Fibroblast of lung (primary cell): ENCODE measurements around the gene BMP7. TPM values are rescaled to one million over a fixed set of nuclear protein-coding genes. Genes with fewer than 3 reads are reported as not detected.

Experiments used
- DNase-seq, 2 donors: peaks; one replicate each; pipeline versions ENCODE4 v3.0.0 to v3.0.0-alpha.2; 2010; ENCODE audit warnings: low read depth in 2 of 2
- H2AFZ ChIP-seq: 2 replicates; pipeline ENCODE4 v1.5.1; 2012; ENCODE audit warnings: low read length, control low read depth, inconsistent platforms
- H3K27ac ChIP-seq: 2 replicates; pipeline ENCODE4 v1.5.1; 2011; ENCODE audit warnings: low read length, control low read depth; ENCODE audit not compliant: insufficient read depth
- H3K27me3 ChIP-seq: 2 replicates; pipeline ENCODE4 v1.5.1; 2011; ENCODE audit warnings: mild to moderate bottlenecking, low read length; ENCODE audit not compliant: control insufficient read depth, insufficient read depth
- H3K36me3 ChIP-seq: 2 replicates; pipeline ENCODE4 v1.5.1; 2011; ENCODE audit warnings: low read length; ENCODE audit not compliant: control insufficient read depth, insufficient read depth
- H3K4me1 ChIP-seq: 2 replicates; pipeline ENCODE4 v1.5.1; 2011; ENCODE audit warnings: low read length; ENCODE audit not compliant: control insufficient read depth, insufficient read depth; ENCODE audit errors: extremely low read depth
- H3K4me2 ChIP-seq: 2 replicates; pipeline ENCODE4 v1.5.1; 2011; ENCODE audit warnings: low read length, control low read depth; ENCODE audit not compliant: insufficient read depth; ENCODE audit errors: extremely low read depth
- H3K4me3 ChIP-seq, 4 experiments: fragments of 200-600 bp in 1 of 4; sonication (generic) in 1 of 4; replicated peaks in 1 of 4; 2 replicates each; pipeline ENCODE4 v1.5.1; 2011 to 2016; ENCODE audit warnings: low read length in 4 of 4, low read depth in 3 of 4, mild to moderate bottlenecking in 3 of 4, control low read depth in 2 of 4, inconsistent platforms in 1 of 4, mixed read lengths in 1 of 4; ENCODE audit not compliant: insufficient read depth in 1 of 4; ENCODE audit errors: control extremely low read depth in 1 of 4
- H3K79me2 ChIP-seq: 2 replicates; pipeline ENCODE4 v1.5.1; 2012; ENCODE audit warnings: mild to moderate bottlenecking, low read length, inconsistent platforms; ENCODE audit not compliant: control insufficient read depth, insufficient read depth
- H3K9ac ChIP-seq: 2 replicates; pipeline ENCODE4 v1.5.1; 2011; ENCODE audit warnings: mild to moderate bottlenecking, low read length, control low read depth; ENCODE audit not compliant: insufficient read depth
- H3K9me3 ChIP-seq: 2 replicates; pipeline ENCODE4 v1.5.1; 2012; ENCODE audit warnings: low read depth, low read length; ENCODE audit not compliant: control insufficient read depth, insufficient read depth
- H4K20me1 ChIP-seq: 2 replicates; pipeline ENCODE4 v1.5.1; 2011; ENCODE audit warnings: low read length; ENCODE audit not compliant: control insufficient read depth, insufficient read depth; ENCODE audit errors: extremely low read depth
- CTCF ChIP-seq, 2 donors: IDR thresholded peaks in 1 of 2; conservative IDR thresholded peaks in 1 of 2; 1 replicate in 1 of 2; 2 replicates in 1 of 2; pipeline ENCODE4 v1.5.1; 2011 to 2012; ENCODE audit warnings: low read length in 2 of 2, control low read depth in 1 of 2, inconsistent platforms in 1 of 2, low read depth in 1 of 2, mild to moderate bottlenecking in 1 of 2
- EZH2 ChIP-seq: IDR thresholded peaks from 2 replicates; pipeline ENCODE4 v1.5.1; 2012; ENCODE audit warnings: low read length, control low read depth, mild to moderate bottlenecking; ENCODE audit errors: missing control alignments
- polyA plus RNA-seq, 2 donors: library from polyadenylated mRNA; depleted of rRNA in 1 of 2; stranded (reverse) in 1 of 2; unstranded in 1 of 2; fragments of >200 nt; gene quantifications; 2 replicates each; pipeline ENCODE4 v1.2.1, GENCODE V29; 2011 to 2012; ENCODE audit warnings: missing spikeins in 1 of 2
- total RNA-seq: library from RNA; depleted of rRNA; stranded (reverse); fragments of >200 nt; gene quantifications from 2 replicates; pipeline ENCODE4 v1.2.1, GENCODE V29; 2014

BMP7 gene
- total and polyA plus RNA-seq, 2 donors (not counting 1 experiment from before 2014, with no cell fraction given): not detected

GRCh38 chr20:57214948-57215347 is 51.5 kb downstream of the BMP7 start:
- Histone ChIP-seq H3K36me3 (no peaks in the 10 kb centered on the region), H2AFZ (no peak overlapping the region), H3K27me3 (no peaks in the 10 kb centered on the region), H3K9me3 (no peaks in the 10 kb centered on the region), H3K4me3 (no peak overlapping the region), H3K27ac (no peak overlapping the region), H3K4me2 (no peak overlapping the region), H3K4me1 (no peaks in the 10 kb centered on the region), H3K9ac (no peak overlapping the region), H3K79me2 (no peaks in the 10 kb centered on the region), H4K20me1 (no peaks in the 10 kb centered on the region)
- no peak for TF ChIP-seq EZH2
- no peak for TF ChIP-seq CTCF (conservative IDR thresholded peaks at IDR 0.05 in 1 of 2, IDR thresholded peaks at IDR 0.05 in 1 of 2; ENCODE audit: low read depth in 1 of 2, low read length in 2 of 2)
- DNase-seq: no peak

- DNase-seq: no peak
- TF ChIP-seq CTCF (conservative IDR thresholded peaks at IDR 0.05 in 1 of 2, IDR thresholded peaks at IDR 0.05 in 1 of 2; ENCODE audit: low read depth in 1 of 2, low read length in 2 of 2): no peak
- no peak for TF ChIP-seq EZH2
- no peak overlapping the region for H3K4me3 ChIP-seq
These were observed 52.0 kb downstream of the BMP7 start for GRCh38 chr20:57214427-57214826.

GRCh38 chr20:57213924-57214323 is 52.5 kb downstream of the BMP7 start:
- Histone ChIP-seq H3K9ac (no peak overlapping the region), H2AFZ (no peak overlapping the region), H3K27me3 (no peaks in the 10 kb centered on the region), H3K27ac (no peak overlapping the region), H3K9me3 (no peaks in the 10 kb centered on the region), H3K4me2 (no peak overlapping the region), H3K36me3 (no peaks in the 10 kb centered on the region), H3K4me1 (no peaks in the 10 kb centered on the region), H4K20me1 (no peaks in the 10 kb centered on the region), H3K4me3 (no peak overlapping the region), H3K79me2 (no peaks in the 10 kb centered on the region)
- TF ChIP-seq EZH2 (no peak), CTCF (conservative IDR thresholded peaks at IDR 0.05 in 1 of 2, IDR thresholded peaks at IDR 0.05 in 1 of 2; ENCODE audit: low read depth in 1 of 2, low read length in 2 of 2) (no peak)
- no peak for DNase-seq

More at GRCh38 chr20:57214427-57214826, 52.0 kb downstream of the BMP7 start:
- Histone ChIP-seq H3K27ac (no peak overlapping the region), H3K27me3 (no peaks in the 10 kb centered on the region), H3K9me3 (no peaks in the 10 kb centered on the region), H2AFZ (no peak overlapping the region), H3K4me1 (no peaks in the 10 kb centered on the region), H3K9ac (no peak overlapping the region), H4K20me1 (no peaks in the 10 kb centered on the region), H3K36me3 (no peaks in the 10 kb centered on the region), H3K4me2 (no peak overlapping the region), H3K79me2 (no peaks in the 10 kb centered on the region)
